KMS-11 (cell line): ENCODE results near the gene DNAL1.

ENCODE experiments used
- H2AFZ ChIP-seq: fragments of 200-600 bp; sonication (generic); 2 replicates; pipeline ENCODE4 v1.6.1; 2016; ENCODE audit warnings: antibody characterized with exemption, mixed run types, low read depth
- H3K27ac ChIP-seq: fragments of 200-600 bp; sonication (generic); 2 replicates; pipeline ENCODE4 v1.6.1; 2016; ENCODE audit warnings: mild to moderate bottlenecking, mixed run types
- H3K27me3 ChIP-seq: fragments of 200-600 bp; sonication (generic); 2 replicates; pipeline ENCODE4 v1.6.1; 2017; ENCODE audit warnings: mild to moderate bottlenecking, low read depth, mixed run types, moderate library complexity; ENCODE audit not compliant: insufficient read depth
- H3K36me3 ChIP-seq: fragments of 200-600 bp; sonication (generic); 2 replicates; pipeline ENCODE4 v1.6.1; 2017; ENCODE audit warnings: mild to moderate bottlenecking, mixed run types; ENCODE audit not compliant: insufficient read depth
- H3K4me1 ChIP-seq: fragments of 200-600 bp; sonication (generic); 2 replicates; pipeline ENCODE4 v1.6.1; 2016; ENCODE audit warnings: mild to moderate bottlenecking, low read depth, mixed run types; ENCODE audit not compliant: poor library complexity, severe bottlenecking
- H3K4me2 ChIP-seq: fragments of 200-600 bp; sonication (generic); 2 replicates; pipeline ENCODE4 v1.7.0; 2016; ENCODE audit warnings: mild to moderate bottlenecking, mixed run types
- H3K4me3 ChIP-seq: fragments of 200-600 bp; sonication (generic); IDR thresholded peaks from 2 replicates; pipeline ENCODE4 v1.6.1; 2017; ENCODE audit warnings: low read depth, low read length, mixed read lengths; ENCODE audit not compliant: insufficient read depth
- H3K79me2 ChIP-seq: fragments of 200-600 bp; sonication (generic); 2 replicates; pipeline ENCODE4 v1.6.1; 2016; ENCODE audit warnings: low read depth, mixed run types; ENCODE audit not compliant: insufficient read depth
- H3K9ac ChIP-seq: fragments of 200-600 bp; sonication (generic); 2 replicates; pipeline ENCODE4 v1.6.1; 2016; ENCODE audit warnings: mild to moderate bottlenecking, mixed run types
- H4K20me1 ChIP-seq: fragments of 200-600 bp; sonication (generic); 2 replicates; pipeline ENCODE4 v1.6.1; 2016; ENCODE audit warnings: mild to moderate bottlenecking, mixed run types; ENCODE audit not compliant: insufficient read depth
- CTCF ChIP-seq: fragments of 200-600 bp; sonication (generic); conservative IDR thresholded peaks from 2 replicates; pipeline ENCODE4 v1.6.1; 2017; ENCODE audit warnings: low read depth, mild to moderate bottlenecking, antibody characterized with exemption, low read length, moderate library complexity, mixed read lengths

The DNAL1 gene

GRCh38 chr14:73731111-73731510 lies 86.3 kb downstream of the DNAL1 start:
- Histone ChIP-seq H3K36me3 (no peaks in the 10 kb centered on the region), H3K4me2 (no peak overlapping the region), H3K4me1 (peaks cover 9% of the 10 kb centered on the region), H3K79me2 (no peaks in the 10 kb centered on the region), H3K4me3 (no peak overlapping the region), H3K9ac (no peak overlapping the region), H2AFZ (no peak overlapping the region), H3K27me3 (no peaks in the 10 kb centered on the region), H4K20me1 (no peaks in the 10 kb centered on the region), H3K27ac (no peak overlapping the region)
- TF ChIP-seq CTCF: no peak

DNA sequence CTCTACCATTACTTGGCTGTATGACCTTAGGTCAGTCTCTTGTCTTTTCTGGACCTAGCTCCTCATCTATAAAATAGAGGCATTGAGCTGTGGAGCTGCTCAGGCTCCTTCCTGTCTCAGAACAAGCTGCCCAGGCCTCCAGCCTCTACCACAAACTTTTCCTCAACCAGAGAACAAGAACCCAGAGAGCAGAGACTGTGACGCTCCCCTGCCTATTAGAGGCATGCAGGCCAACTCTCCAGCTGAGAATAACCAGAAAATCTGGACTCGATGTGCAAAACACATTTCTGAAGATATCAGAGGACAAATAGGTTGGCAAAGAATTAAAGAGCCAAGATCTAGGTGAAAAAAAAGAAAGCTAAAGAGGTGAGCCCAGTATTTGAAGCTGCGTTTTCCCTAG lies 87.2 kb downstream of the DNAL1 start:
- H3K4me2 ChIP-seq: no peak overlapping the region
- H4K20me1 ChIP-seq: no peaks in the 10 kb centered on the region
- H2AFZ ChIP-seq: no peak overlapping the region

GRCh38 chr14:73736842-73737241 lies 92.1 kb downstream of the DNAL1 start:
- no peaks in the 10 kb centered on the region for H3K36me3 ChIP-seq
- no peaks in the 10 kb centered on the region for H4K20me1 ChIP-seq
- TF ChIP-seq CTCF: no peak
- no peaks in the 10 kb centered on the region for H3K27me3 ChIP-seq
- H3K4me3 ChIP-seq: no peak overlapping the region
- no peak overlapping the region for H2AFZ ChIP-seq
- peaks cover 13% of the 10 kb centered on the region; the same call in 1 of the 2 replicates for H3K79me2 ChIP-seq
- peaks cover 22% of the 10 kb centered on the region for H3K4me1 ChIP-seq
- H3K27ac ChIP-seq: no peak overlapping the region
- no peak overlapping the region for H3K9ac ChIP-seq
- H3K4me2 ChIP-seq: no peak overlapping the region

More for the DNA sequence above, 87.2 kb downstream of the DNAL1 start:
- Histone ChIP-seq H3K36me3 (no peaks in the 10 kb centered on the region), H3K9ac (no peak overlapping the region), H3K79me2 (no peaks in the 10 kb centered on the region), H3K4me1 (peaks cover 9% of the 10 kb centered on the region), H3K27me3 (no peaks in the 10 kb centered on the region), H3K4me3 (no peak overlapping the region), H3K27ac (no peak overlapping the region)
- no peak for TF ChIP-seq CTCF

DNA sequence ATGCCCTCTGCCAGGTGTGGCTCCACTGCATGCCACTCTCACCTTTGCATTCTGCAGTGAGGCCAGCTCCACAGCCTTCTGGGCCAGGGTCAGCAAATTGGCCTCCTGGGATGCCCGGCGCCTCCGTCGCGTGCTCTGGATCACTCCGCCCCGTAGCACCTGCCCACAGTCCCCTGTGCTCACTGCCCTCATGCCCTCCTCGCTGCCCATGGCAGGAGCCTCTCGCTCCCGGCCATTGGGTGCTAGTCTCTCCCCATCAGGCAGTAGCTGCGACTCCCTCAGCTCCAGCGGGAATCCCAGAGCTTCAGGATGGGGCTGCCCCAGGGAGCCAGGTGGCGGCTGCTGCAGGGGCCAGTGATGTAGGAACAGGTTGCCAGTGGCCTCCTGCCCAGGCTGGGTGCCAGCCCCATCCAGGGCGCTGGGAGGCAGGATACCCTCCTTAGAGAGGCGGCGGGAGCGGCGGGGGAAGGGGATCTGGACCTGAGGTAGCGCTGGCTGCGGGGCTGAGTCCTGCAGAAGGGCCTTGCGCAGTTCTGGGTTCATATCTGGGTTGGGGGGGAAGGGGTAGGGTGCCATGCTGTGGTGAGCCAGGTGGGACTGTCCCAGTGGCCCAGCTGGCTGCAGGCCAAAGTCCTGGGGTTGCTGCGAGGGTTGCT lies 93.9 kb downstream of the DNAL1 start:
- no peak overlapping the region for H3K27ac ChIP-seq
- peaks cover 13% of the 10 kb centered on the region; the same call in 1 of the 2 replicates for H3K79me2 ChIP-seq
- H4K20me1 ChIP-seq: 0 out of 2 replicates have a peak, but pooled peaks cover 8% of the 10 kb centered on the region

More for the DNA sequence above, 93.9 kb downstream of the DNAL1 start:
- H3K4me3 ChIP-seq: no peak overlapping the region
- H3K9ac ChIP-seq: no peak overlapping the region
- H2AFZ ChIP-seq: no peak overlapping the region
- no peaks in the 10 kb centered on the region for H3K27me3 ChIP-seq
- H3K36me3 ChIP-seq: no peaks in the 10 kb centered on the region
- H3K4me1 ChIP-seq: peaks cover 40% of the 10 kb centered on the region
- TF ChIP-seq CTCF: no peak
- no peak overlapping the region for H3K4me2 ChIP-seq
